HUES64 (cell line): ENCODE results near the gene NKD1.

Experiments
- H3K27ac ChIP-seq: 2 replicates; pipeline ENCODE4 v1.7.0; 2013; ENCODE audit warnings: low read depth, low read length, inconsistent platforms
- H3K27me3 ChIP-seq: 2 replicates; pipeline ENCODE4 v1.6.1; 2013; ENCODE audit warnings: mild to moderate bottlenecking, low read length; ENCODE audit not compliant: insufficient read depth
- H3K36me3 ChIP-seq: 2 replicates; pipeline ENCODE4 v1.6.1; 2013; ENCODE audit warnings: mild to moderate bottlenecking, low read length; ENCODE audit not compliant: insufficient read depth
- H3K4me1 ChIP-seq: 2 replicates; pipeline ENCODE4 v1.6.1; 2013; ENCODE audit warnings: mild to moderate bottlenecking, low read length, moderate library complexity; ENCODE audit not compliant: insufficient read depth
- H3K4me3 ChIP-seq: 2 replicates; pipeline ENCODE4 v1.5.1; 2013; ENCODE audit warnings: mild to moderate bottlenecking, low read length, moderate library complexity
- H3K9ac ChIP-seq: 2 replicates; pipeline ENCODE4 v1.6.1; 2013; ENCODE audit warnings: mild to moderate bottlenecking, low read depth, low read length
- H3K9me3 ChIP-seq: 2 replicates; pipeline ENCODE4 v1.6.1; 2013; ENCODE audit warnings: low read depth, low read length; ENCODE audit not compliant: insufficient read depth
- WGBS: fragments of 150-250, 120-280 bp; methylation state at CpG from one replicate; pipeline ENCODE4 v1.1.7; 2013; ENCODE audit warnings: missing lambda C conversion rate; 5-methylcytosine and 5-hydroxymethylcytosine counted together

NKD1 gene

GRCh38 chr16:50675686-50676610 lies 127.8 kb downstream of the NKD1 start:
- no peak overlapping the region for H3K27ac ChIP-seq
- H3K4me1 ChIP-seq: no peaks in the 10 kb centered on the region
- H3K4me3 ChIP-seq: no peak overlapping the region
- no peaks in the 10 kb centered on the region for H3K36me3 ChIP-seq
- H3K27me3 ChIP-seq: no peaks in the 10 kb centered on the region
- no peak overlapping the region for H3K9ac ChIP-seq
- H3K9me3 ChIP-seq: peaks cover 18% of the 10 kb centered on the region
- WGBS: 91% methylated on average over 23 of the region's 23 CpGs

GRCh38 chr16:50676684-50677225 lies 128.6 kb downstream of the NKD1 start:
- 92% methylated on average over 9 of the region's 9 CpGs for WGBS
- Histone ChIP-seq H3K36me3 (no peaks in the 10 kb centered on the region), H3K27ac (no peak overlapping the region), H3K9ac (no peak overlapping the region), H3K4me3 (no peak overlapping the region), H3K9me3 (peaks cover 10% of the 10 kb centered on the region), H3K27me3 (no peaks in the 10 kb centered on the region), H3K4me1 (no peaks in the 10 kb centered on the region)

DNA sequence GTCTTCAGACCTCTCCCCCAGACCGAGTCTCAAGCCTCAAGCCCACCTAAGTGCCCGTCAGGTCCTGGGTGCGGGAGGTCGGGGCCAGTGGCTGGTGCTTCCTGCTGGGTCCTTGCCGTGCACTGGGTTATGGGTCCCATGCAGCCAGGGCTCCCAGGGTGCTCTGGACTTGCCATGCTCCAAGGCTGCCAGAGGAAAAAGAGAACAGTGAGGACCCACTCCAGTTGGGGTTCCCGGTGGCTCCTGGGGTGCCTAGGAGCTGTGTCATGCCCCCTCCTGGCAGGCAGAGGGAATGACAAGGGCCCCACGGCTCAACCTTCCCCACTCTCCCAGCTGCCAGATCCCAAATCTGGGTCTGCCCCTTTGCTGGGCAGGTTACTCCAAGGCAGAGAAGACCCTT lies 129.2 kb downstream of the NKD1 start:
- WGBS: 85% methylated on average over 7 of the region's 7 CpGs

DNA sequence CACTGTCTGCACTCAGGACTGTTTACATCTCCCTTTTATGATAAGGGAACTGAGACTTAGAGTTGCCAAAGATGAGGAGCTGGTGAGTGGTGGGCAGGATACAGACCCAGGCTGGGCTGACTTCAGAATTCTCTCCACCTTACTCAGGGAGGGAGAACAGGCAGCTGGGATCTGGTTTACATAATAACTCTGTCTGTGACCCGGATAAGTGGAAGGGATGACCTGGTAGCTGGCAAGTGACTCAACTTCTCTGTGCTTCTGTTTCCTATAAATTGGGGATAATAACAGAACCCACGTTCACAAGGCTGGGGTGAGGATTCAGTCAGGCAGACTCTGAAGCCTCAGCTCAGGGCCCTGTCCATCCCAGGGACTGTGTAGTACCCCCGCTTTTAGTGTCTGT lies 130.3 kb downstream of the NKD1 start:
- Histone ChIP-seq H3K27me3 (no peaks in the 10 kb centered on the region), H3K4me3 (no peak overlapping the region), H3K9ac (no peak overlapping the region), H3K9me3 (no peaks in the 10 kb centered on the region), H3K27ac (no peak overlapping the region), H3K36me3 (no peaks in the 10 kb centered on the region), H3K4me1 (no peaks in the 10 kb centered on the region)
- WGBS: 94% methylated on average over 3 of the region's 3 CpGs

More for the DNA sequence above, 129.2 kb downstream of the NKD1 start:
- H3K9ac ChIP-seq: no peak overlapping the region
- no peaks in the 10 kb centered on the region for H3K36me3 ChIP-seq
- no peaks in the 10 kb centered on the region for H3K27me3 ChIP-seq
- H3K4me3 ChIP-seq: no peak overlapping the region
- H3K27ac ChIP-seq: no peak overlapping the region
- H3K9me3 ChIP-seq: peaks cover 4% of the 10 kb centered on the region
- no peaks in the 10 kb centered on the region for H3K4me1 ChIP-seq

GRCh38 chr16:50679266-50679665 lies 131.1 kb downstream of the NKD1 start:
- no peak overlapping the region for H3K27ac ChIP-seq
- 91% methylated on average over 14 of the region's 14 CpGs for WGBS
- H3K9ac ChIP-seq: no peak overlapping the region
- no peaks in the 10 kb centered on the region for H3K4me1 ChIP-seq
- no peaks in the 10 kb centered on the region for H3K27me3 ChIP-seq
- no peaks in the 10 kb centered on the region for H3K9me3 ChIP-seq
- H3K36me3 ChIP-seq: no peaks in the 10 kb centered on the region
- no peak overlapping the region for H3K4me3 ChIP-seq

DNA sequence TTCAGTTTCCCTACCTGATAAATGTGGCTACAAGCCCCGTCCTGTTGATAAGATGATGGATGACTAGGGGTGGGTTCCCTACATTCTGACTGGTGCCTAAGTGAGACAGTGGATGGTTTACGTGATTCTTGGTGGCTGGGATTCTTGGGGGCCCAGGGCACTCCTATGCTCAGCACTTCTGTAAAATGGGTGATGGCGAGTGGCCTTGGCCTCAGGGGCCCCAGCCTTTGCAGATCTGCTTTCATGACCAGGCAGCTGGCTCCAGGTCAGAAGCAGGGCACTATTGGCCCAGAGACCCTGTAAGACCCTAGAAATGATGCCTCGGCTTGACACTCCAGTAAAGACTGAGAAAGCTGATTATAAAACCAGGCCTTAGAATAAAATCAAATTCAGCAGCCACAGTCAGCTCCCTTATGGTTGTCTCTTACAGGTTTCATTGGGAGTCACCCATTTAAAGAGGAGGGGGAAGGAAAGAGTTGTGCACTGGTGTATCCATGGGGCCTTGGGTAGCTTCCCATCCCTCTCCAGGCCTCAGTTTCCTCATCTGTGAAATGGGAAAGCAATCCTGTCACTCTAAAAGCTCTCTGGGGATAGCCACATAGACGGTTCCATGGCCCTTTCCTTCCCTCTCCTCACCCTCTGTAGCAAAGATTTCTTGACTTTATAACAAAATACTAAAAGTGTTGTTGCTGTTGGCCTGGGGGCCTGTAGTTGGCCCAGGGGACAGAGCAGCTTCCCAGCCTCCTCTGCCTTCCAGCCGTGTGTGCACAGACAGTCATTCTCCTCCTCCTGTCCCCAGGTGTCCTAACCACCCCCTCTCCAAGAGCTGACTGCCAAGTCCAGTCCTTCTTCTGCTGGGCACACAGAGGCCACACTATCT lies 131.7 kb downstream of the NKD1 start:
- 91% methylated on average over 6 of the region's 6 CpGs for WGBS
- H3K9me3 ChIP-seq: no peaks in the 10 kb centered on the region
- H3K4me3 ChIP-seq: no peak overlapping the region
- H3K4me1 ChIP-seq: no peaks in the 10 kb centered on the region
- no peaks in the 10 kb centered on the region for H3K27me3 ChIP-seq
- no peaks in the 10 kb centered on the region for H3K36me3 ChIP-seq
- no peak overlapping the region for H3K27ac ChIP-seq
- H3K9ac ChIP-seq: no peak overlapping the region

DNA sequence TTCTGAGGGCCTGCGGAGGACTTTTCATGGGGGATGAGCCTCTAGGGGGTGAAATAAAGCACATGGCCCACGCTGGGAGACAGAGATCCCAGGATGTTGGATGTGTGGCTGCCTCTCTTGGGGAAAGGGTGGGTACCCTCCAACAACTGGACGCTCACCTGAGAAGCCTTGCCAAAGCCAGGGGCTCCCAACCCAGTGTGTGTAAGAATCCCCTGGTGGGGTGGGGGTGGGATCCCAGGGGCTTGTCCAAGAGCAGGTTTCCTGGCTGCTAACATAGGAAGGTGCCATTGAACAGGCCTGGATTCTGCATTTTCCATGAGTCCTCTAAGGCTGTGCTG lies 132.3 kb downstream of the NKD1 start:
- H3K27ac ChIP-seq: no peak overlapping the region
- WGBS: 90% methylated on average over 3 of the region's 3 CpGs
- no peak overlapping the region for H3K4me3 ChIP-seq
- H3K9me3 ChIP-seq: no peaks in the 10 kb centered on the region
- no peaks in the 10 kb centered on the region for H3K27me3 ChIP-seq
- H3K4me1 ChIP-seq: no peaks in the 10 kb centered on the region
- no peak overlapping the region for H3K9ac ChIP-seq
- no peaks in the 10 kb centered on the region for H3K36me3 ChIP-seq

DNA sequence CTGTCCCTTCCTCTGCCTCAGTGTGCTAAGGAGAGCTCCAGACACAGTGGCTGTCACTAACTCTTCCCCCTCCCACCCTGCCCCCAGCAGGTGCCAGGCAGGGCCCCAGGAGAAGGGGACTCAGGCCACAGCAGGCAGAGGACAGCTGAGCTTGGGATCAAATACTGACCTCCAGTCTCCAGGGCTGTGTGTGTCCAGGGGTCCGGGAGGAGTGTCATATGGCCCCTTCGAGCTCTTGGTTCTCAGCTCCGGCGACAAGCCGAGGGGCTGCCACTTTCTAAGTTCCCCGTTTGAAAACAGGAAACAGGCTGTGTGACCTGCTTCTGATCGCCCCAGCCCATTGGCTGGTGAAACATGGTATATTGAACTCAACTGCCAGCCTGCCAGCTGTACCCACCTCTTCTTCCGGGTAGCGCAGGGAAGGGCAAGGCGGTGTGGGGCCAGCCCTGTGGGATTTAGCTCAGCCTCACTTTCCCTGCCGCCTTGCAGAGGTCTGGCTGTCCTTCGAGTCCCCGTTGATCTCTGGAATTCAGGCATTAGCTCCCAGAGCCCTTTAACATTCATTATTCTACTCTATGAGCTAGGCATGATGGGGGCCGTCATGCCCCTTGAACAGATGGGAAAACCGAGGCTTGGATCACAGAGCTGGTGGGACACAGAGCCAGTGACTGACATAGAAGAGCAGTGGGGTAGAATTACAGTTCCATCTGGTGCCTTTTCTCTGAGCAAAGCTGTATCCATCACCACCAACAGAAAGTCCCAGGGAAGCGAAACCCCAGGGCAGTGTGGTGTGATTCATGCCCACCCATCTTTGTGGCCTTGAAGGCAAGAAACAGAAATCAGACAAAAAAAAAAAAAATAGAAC lies 133.1 kb downstream of the NKD1 start, which contains the start of gene SNX20:
TSS of gene SNX20 (minus strand) at position 292 of the 865 bp plus-strand sequence. CDS start 3,786 bp downstream, outside the sequence.
- H3K27ac ChIP-seq: no peak within 1 kb of the TSS
- WGBS: 94% methylated on average over 16 of the region's 16 CpGs
- no peak within 1 kb of the TSS for H3K4me3 ChIP-seq
- H3K9ac ChIP-seq: no peak within 1 kb of the TSS
- H3K4me1 ChIP-seq: no peaks in the 10 kb centered on the region
- no peaks in the 10 kb centered on the region for H3K27me3 ChIP-seq
- no peaks in the 10 kb centered on the region for H3K36me3 ChIP-seq
- H3K9me3 ChIP-seq: no peaks in the 10 kb centered on the region

DNA sequence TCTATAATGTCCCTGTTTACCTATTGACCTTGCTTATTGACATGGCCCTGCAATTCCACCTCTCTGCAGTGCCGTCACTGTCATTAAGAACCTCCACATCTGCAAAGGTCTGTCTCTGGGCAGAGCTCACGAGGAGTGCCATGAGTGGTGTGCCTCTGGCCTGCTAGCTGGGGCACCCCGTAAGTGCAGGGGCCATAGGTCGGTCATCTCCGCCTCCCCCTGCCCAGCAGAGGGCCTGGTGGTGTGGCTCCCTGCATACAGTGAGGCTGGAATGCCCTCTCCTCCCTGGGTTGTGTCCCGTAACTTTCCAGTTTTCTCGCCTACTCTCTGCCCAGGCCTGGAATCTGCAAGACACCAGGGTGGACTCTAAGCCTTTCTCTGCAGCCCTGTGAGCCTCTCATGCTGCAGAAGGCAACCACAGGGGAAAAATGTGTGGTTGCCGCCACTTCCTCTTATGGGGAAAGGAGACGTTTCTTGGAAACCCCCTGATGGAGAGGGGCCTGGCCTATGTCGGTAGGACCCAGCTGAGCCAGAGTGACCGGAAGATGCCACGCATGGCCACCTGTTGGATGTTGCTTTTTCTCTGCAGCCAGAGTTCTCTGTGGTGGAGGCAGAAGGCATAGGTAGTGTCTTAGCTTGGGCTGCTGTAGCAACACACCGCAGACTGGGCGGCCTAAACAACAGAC lies 135.6 kb downstream of the NKD1 start:
- 85% methylated on average over 14 of the region's 14 CpGs for WGBS
- no peaks in the 10 kb centered on the region for H3K36me3 ChIP-seq
- no peak overlapping the region for H3K27ac ChIP-seq
- no peaks in the 10 kb centered on the region for H3K27me3 ChIP-seq
- H3K4me1 ChIP-seq: no peaks in the 10 kb centered on the region
- no peaks in the 10 kb centered on the region for H3K9me3 ChIP-seq
- no peak overlapping the region for H3K4me3 ChIP-seq
- no peak overlapping the region for H3K9ac ChIP-seq

DNA sequence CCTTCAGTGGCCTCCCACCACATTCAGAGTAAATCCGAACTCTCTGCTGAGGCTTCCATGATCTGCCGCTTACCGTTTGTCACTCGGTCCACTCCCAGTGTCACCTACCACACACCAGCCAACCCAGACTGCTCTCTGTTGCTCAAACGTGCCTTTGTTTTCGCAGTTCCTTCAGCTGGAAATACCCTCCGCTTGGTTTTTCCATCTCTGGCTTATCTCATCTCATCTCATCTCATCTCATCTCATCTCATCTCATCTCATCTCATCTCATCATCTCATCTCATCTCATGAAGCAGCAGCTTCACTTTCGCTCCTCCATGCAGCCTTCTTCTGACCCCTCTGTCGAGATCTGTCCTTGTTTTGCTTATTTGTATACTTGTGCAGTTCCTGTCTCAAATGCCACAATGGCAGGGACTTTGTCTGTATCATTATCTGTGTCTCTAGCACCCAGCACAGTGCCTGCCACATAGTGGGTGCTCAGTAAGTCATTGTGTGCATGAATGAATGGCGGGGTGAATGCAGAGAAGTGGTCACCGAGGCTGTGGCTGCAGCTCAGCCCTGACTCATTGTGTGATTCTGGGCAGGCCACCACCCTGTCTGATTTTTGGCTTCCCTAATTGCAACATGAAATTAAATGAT lies 136.7 kb downstream of the NKD1 start:
- no peaks in the 10 kb centered on the region for H3K4me1 ChIP-seq
- no peak overlapping the region for H3K27ac ChIP-seq
- no peak overlapping the region for H3K4me3 ChIP-seq
- H3K9me3 ChIP-seq: no peaks in the 10 kb centered on the region
- no peak overlapping the region for H3K9ac ChIP-seq
- WGBS: 95% methylated on average over 11 of the region's 11 CpGs
- no peaks in the 10 kb centered on the region for H3K27me3 ChIP-seq
- no peaks in the 10 kb centered on the region for H3K36me3 ChIP-seq
